PC-3 (cell line): Measurements from ENCODE around the gene OSBPL8. TPM values are rescaled to one million over a fixed set of nuclear protein-coding genes. Genes with fewer than 3 reads are reported as not detected.

ENCODE experiments used
- ATAC-seq: fragments of 200-7000 bp; cut with Tn5 transposase; 2 replicates; pipeline ENCODE4 v1.9.1; 2020; ENCODE audit warnings: mild to moderate bottlenecking, moderate library complexity
- BruUV-seq: library from RNA; stranded (reverse); fragments of 400-500 nt; replicated peaks from 2 replicates; lab custom pipeline; 2021; lab: Mats Ljungman, UMichigan
- CTCF ChIA-PET: fragments of 300-600 bp; sonication (Branson Sonifier 250); formaldehyde crosslinking; loops from one replicate; lab custom pipeline; 2022; ENCODE audit warnings: antibody characterized with exemption; lab: Charles Lee
- POLR2A ChIA-PET: fragments of 300-600 bp; sonication (Branson Sonifier 250); formaldehyde crosslinking; loops from one replicate; lab custom pipeline; 2022; ENCODE audit warnings: antibody characterized with exemption; ENCODE audit not compliant: unreplicated experiment; lab: Charles Lee
- DNase-seq: peaks from one replicate; pipeline ENCODE4 v3.0.0-alpha.2; 2015
- H2AFZ ChIP-seq: fragments of 300-600 bp; sonication (generic); 2 replicates; pipeline ENCODE4 v1.6.0; 2016; ENCODE audit warnings: antibody characterized with exemption, low read length
- H3F3A ChIP-seq: fragments of 300-600 bp; sonication (generic); one replicate; pipeline ENCODE4 v1.6.0; 2017; ENCODE audit warnings: antibody characterized with exemption, low read length, control low read depth, mild to moderate bottlenecking; ENCODE audit not compliant: unreplicated experiment
- H3K27ac ChIP-seq: fragments of 300-600 bp; sonication (generic); 2 replicates; pipeline ENCODE4 v1.5.1; 2016; ENCODE audit warnings: mild to moderate bottlenecking, low read length
- H3K27me3 ChIP-seq: fragments of 300-600 bp; sonication (generic); 2 replicates; pipeline ENCODE4 v1.6.1; 2016; ENCODE audit warnings: low read length, mixed read lengths
- H3K36me3 ChIP-seq: fragments of 300-600 bp; sonication (generic); 2 replicates; pipeline ENCODE4 v1.6.1; 2016; ENCODE audit warnings: low read depth, mixed run types, low read length, mixed read lengths
- H3K4me1 ChIP-seq: fragments of 300-600 bp; sonication (generic); 2 replicates; pipeline ENCODE4 v1.5.1; 2016; ENCODE audit warnings: low read length; ENCODE audit not compliant: insufficient read depth
- H3K4me2 ChIP-seq: fragments of 300-600 bp; sonication (generic); 2 replicates; pipeline ENCODE4 v1.6.0; 2016; ENCODE audit warnings: low read length
- H3K4me3 ChIP-seq: fragments of 300-600 bp; sonication (generic); 2 replicates; pipeline ENCODE4 v1.5.1; 2016; ENCODE audit warnings: mild to moderate bottlenecking, low read length, mixed read lengths
- H3K79me2 ChIP-seq: fragments of 300-600 bp; sonication (generic); 2 replicates; pipeline ENCODE4 v1.6.1; 2017; ENCODE audit warnings: low read length, mixed read lengths
- H3K9ac ChIP-seq: fragments of 300-600 bp; sonication (generic); 2 replicates; pipeline ENCODE4 v1.6.0; 2016; ENCODE audit warnings: mild to moderate bottlenecking, low read length
- H3K9me2 ChIP-seq: fragments of 300-600 bp; sonication (generic); replicated peaks from 2 replicates; pipeline ENCODE4 v1.6.1; 2016; ENCODE audit warnings: mixed run types, low read length, mixed read lengths
- H3K9me3 ChIP-seq: fragments of 300-600 bp; sonication (generic); 2 replicates; pipeline ENCODE4 v1.6.1; 2016; ENCODE audit warnings: low read length, mixed read lengths
- H4K20me1 ChIP-seq: fragments of 300-600 bp; sonication (generic); 2 replicates; pipeline ENCODE4 v1.6.1; 2016; ENCODE audit warnings: low read length, mixed read lengths
- CTCF ChIP-seq: fragments of 300-600 bp; sonication (generic); conservative IDR thresholded peaks from 2 replicates; pipeline ENCODE4 v1.5.1; 2017; ENCODE audit warnings: antibody characterized with exemption, low read depth, mild to moderate bottlenecking, low read length
- EZH2 ChIP-seq: fragments of 300-600 bp; sonication (generic); IDR thresholded peaks from one replicate; pipeline ENCODE4 v1.6.1; 2017; ENCODE audit warnings: antibody characterized with exemption, mild to moderate bottlenecking, low read length; ENCODE audit not compliant: unreplicated experiment
- EZH2phosphoT487 ChIP-seq: fragments of 300-600 bp; sonication (generic); IDR thresholded peaks from 2 replicates; pipeline ENCODE4 v1.6.1; 2018; ENCODE audit warnings: mild to moderate bottlenecking, antibody characterized with exemption, low read length, borderline replicate concordance
- intact Hi-C: fragments of 100-400 bp; cut with micrococcal nuclease; formaldehyde crosslinking; loops from 2 replicates; pipeline ENCODE4 v1.9.0; 2023
- total RNA-seq: library from RNA; depleted of rRNA; stranded (reverse); fragments of >200 nt; gene quantifications from 2 replicates; pipeline ENCODE4 v1.2.3, GENCODE V29; 2014

Gene OSBPL8
- total RNA-seq, 1 experiment from 2014 or later = 28.5 TPM

DNA sequence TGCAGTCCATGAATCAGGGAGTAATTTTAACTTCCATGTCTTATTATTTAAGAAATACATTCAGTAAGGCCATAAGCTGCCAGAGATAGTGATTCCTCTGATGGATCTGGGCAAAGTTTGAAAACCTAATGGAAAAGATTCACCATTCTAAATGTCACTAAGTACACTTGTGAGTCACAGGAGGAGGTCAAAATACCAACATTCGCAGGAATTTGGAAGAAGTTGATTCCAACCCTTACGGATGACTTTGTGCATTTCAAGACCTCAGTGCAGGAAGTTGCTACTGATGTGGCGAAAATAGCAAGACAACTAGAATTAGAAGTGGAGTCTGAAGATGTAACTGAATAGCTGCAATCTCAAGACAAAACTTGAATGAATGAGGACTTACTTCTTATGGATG lies 69.8 kb downstream of the OSBPL8 start:
- intact Hi-C loops = no loop called here
- no TSS peak for BruUV-seq
- Histone ChIP-seq H3K4me3 (no peak overlapping the region), H3K9me2 (no peaks in the 10 kb centered on the region), H2AFZ (no peak overlapping the region), H3K9me3 (no peaks in the 10 kb centered on the region), H3K9ac (no peak overlapping the region), H3K27ac (no peak overlapping the region), H3K36me3 (peaks cover 3% of the 10 kb centered on the region), H3K79me2 (no peaks in the 10 kb centered on the region), H3K4me2 (no peak overlapping the region), H3K4me1 (no peaks in the 10 kb centered on the region), H3K27me3 (no peaks in the 10 kb centered on the region), H4K20me1 (no peaks in the 10 kb centered on the region), H3F3A (no peaks in the 10 kb centered on the region)
- ChIA-PET CTCF (no interaction called here), POLR2A (no interaction called here)
- DNase-seq (peak; percentile 51), ATAC-seq (no peak; the same call in 1 of the 2 replicates)
- no peak for TF ChIP-seq CTCF
- no peak for TF ChIP-seq EZH2phosphoT487
- no peak for TF ChIP-seq EZH2

GRCh38 chr12:76486011-76486410 lies 73.6 kb downstream of the OSBPL8 start:
- DNase-seq (no peak), ATAC-seq (no peak)
- POLR2A ChIA-PET = no interaction called here
- no peaks in the 10 kb centered on the region for H3K27me3 ChIP-seq
- H3K4me3 ChIP-seq = no peak overlapping the region
- H3K4me2 ChIP-seq = no peak overlapping the region
- no peaks in the 10 kb centered on the region for H3K4me1 ChIP-seq
- no peaks in the 10 kb centered on the region for H3K79me2 ChIP-seq
- H3K36me3 ChIP-seq = peaks cover 3% of the 10 kb centered on the region
- intact Hi-C loops = no loop called here
- no TSS peak for BruUV-seq
- H3K9ac ChIP-seq = no peak overlapping the region
- H3F3A ChIP-seq = no peaks in the 10 kb centered on the region
- H3K9me2 ChIP-seq = no peaks in the 10 kb centered on the region
- no peaks in the 10 kb centered on the region for H3K9me3 ChIP-seq
- H3K27ac ChIP-seq = no peak overlapping the region
- no peak overlapping the region for H2AFZ ChIP-seq
- CTCF ChIA-PET = no interaction called here
- TF ChIP-seq CTCF = no peak
- no peak for TF ChIP-seq EZH2
- no peak for TF ChIP-seq EZH2phosphoT487
- no peaks in the 10 kb centered on the region for H4K20me1 ChIP-seq

DNA sequence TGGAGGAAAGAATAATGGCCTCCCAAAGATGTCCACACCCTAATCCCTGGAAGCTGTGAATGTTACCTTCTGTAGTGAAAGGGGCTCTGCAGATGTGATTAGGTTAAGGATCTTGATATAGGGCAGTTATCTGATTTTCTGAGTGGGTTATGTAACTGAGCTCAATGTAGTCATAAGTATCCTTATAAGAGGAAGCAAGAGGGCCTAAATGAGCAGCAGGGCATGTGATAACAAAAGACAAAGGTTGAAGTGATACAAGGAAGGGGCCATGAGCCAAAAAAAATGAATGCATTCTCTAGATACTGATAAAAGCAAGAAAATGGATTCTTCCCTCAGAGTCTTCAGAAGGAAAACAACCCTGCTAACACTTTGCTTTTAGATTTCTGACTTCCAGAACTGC lies 78.8 kb downstream of the OSBPL8 start:
- CTCF ChIA-PET = no interaction called here
- H3K36me3 ChIP-seq = no peaks in the 10 kb centered on the region

More for the DNA sequence above, 78.8 kb downstream of the OSBPL8 start:
- H3K9me2 ChIP-seq = no peaks in the 10 kb centered on the region
- H3K79me2 ChIP-seq = no peaks in the 10 kb centered on the region
- H2AFZ ChIP-seq = no peak overlapping the region
- no peak overlapping the region for H3K4me3 ChIP-seq
- no peaks in the 10 kb centered on the region for H3K4me1 ChIP-seq
- H3K9ac ChIP-seq = no peak overlapping the region
- TF ChIP-seq EZH2phosphoT487 (no peak), CTCF (no peak), EZH2 (no peak)
- DNase-seq (no peak), ATAC-seq (no peak)
- no peaks in the 10 kb centered on the region for H3K9me3 ChIP-seq
- BruUV-seq = no TSS peak
- no peaks in the 10 kb centered on the region for H4K20me1 ChIP-seq
- no peaks in the 10 kb centered on the region for H3K27me3 ChIP-seq
- H3K27ac ChIP-seq = no peak overlapping the region
- no peak overlapping the region for H3K4me2 ChIP-seq
- intact Hi-C loops = no loop called here
- POLR2A ChIA-PET = no interaction called here
- H3F3A ChIP-seq = no peaks in the 10 kb centered on the region
